PFSK-1 (cell line): ENCODE data around the gene EGFL7.

Experiments used
- FOXP2 ChIP-seq: optimal IDR thresholded peaks from 2 replicates; pipeline ENCODE3; 2011; ENCODE audit warnings: borderline replicate concordance, control low read depth, inconsistent platforms; ENCODE audit not compliant: insufficient read depth; ENCODE audit errors: extremely low read length, extremely low read depth
- POLR2AphosphoS5 ChIP-seq: IDR thresholded peaks from 2 replicates; pipeline ENCODE4 v1.6.1; 2012; ENCODE audit warnings: low read depth, mild to moderate bottlenecking, control low read depth, low read length, moderate library complexity
- SIN3A ChIP-seq: IDR thresholded peaks from 2 replicates; pipeline ENCODE4 v1.6.1; 2012; ENCODE audit warnings: mild to moderate bottlenecking, low read length, moderate library complexity, borderline replicate concordance; ENCODE audit not compliant: insufficient read depth
- TAF1 ChIP-seq: IDR thresholded peaks from 2 replicates; pipeline ENCODE4 v1.6.1; 2012; ENCODE audit warnings: low read length, control low read depth, borderline replicate concordance; ENCODE audit not compliant: insufficient read depth
- TF ChIP-seq, protein P1 (sequence below), 2 experiments: IDR thresholded peaks; 2 replicates each; pipeline versions ENCODE4 v1.6.1 to v1.8.0; 2011 to 2012; ENCODE audit warnings: low read depth in 2 of 2, low read length in 2 of 2, control low read depth in 1 of 2, inconsistent platforms in 1 of 2, mild to moderate bottlenecking in 1 of 2, moderate library complexity in 1 of 2; ENCODE audit not compliant: insufficient read depth in 1 of 2

Gene EGFL7

DNA sequence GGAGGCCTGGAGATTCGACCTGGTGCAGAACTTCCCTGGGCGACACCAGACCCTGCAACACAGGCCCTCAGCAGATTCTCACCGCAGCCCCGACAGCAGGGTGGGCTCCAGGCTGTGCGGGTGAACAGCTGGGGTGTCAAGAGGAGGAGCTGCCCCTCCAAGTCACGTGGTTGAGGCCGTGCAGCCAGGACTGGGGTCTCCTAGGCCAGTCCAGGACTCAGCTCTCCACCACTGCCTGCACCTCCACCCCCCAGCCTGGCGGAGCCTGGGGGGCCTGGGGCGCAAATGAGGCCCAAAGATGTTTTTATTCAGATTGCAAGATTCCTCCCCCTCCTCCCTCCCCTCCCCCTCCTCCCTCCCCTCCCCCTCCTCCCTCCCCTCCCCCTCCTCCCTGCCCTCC is 33.8 kb downstream of the EGFL7 start:
- TF ChIP-seq, protein P1, sequence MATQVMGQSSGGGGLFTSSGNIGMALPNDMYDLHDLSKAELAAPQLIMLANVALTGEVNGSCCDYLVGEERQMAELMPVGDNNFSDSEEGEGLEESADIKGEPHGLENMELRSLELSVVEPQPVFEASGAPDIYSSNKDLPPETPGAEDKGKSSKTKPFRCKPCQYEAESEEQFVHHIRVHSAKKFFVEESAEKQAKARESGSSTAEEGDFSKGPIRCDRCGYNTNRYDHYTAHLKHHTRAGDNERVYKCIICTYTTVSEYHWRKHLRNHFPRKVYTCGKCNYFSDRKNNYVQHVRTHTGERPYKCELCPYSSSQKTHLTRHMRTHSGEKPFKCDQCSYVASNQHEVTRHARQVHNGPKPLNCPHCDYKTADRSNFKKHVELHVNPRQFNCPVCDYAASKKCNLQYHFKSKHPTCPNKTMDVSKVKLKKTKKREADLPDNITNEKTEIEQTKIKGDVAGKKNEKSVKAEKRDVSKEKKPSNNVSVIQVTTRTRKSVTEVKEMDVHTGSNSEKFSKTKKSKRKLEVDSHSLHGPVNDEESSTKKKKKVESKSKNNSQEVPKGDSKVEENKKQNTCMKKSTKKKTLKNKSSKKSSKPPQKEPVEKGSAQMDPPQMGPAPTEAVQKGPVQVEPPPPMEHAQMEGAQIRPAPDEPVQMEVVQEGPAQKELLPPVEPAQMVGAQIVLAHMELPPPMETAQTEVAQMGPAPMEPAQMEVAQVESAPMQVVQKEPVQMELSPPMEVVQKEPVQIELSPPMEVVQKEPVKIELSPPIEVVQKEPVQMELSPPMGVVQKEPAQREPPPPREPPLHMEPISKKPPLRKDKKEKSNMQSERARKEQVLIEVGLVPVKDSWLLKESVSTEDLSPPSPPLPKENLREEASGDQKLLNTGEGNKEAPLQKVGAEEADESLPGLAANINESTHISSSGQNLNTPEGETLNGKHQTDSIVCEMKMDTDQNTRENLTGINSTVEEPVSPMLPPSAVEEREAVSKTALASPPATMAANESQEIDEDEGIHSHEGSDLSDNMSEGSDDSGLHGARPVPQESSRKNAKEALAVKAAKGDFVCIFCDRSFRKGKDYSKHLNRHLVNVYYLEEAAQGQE (IDR thresholded peaks at IDR 0.05; ENCODE audit: insufficient read depth in 1 of 2, low read depth in 2 of 2, low read length in 2 of 2) = no peak
- TF ChIP-seq FOXP2 (no peak), POLR2AphosphoS5 (no peak), TAF1 (no peak), SIN3A (no peak)

DNA sequence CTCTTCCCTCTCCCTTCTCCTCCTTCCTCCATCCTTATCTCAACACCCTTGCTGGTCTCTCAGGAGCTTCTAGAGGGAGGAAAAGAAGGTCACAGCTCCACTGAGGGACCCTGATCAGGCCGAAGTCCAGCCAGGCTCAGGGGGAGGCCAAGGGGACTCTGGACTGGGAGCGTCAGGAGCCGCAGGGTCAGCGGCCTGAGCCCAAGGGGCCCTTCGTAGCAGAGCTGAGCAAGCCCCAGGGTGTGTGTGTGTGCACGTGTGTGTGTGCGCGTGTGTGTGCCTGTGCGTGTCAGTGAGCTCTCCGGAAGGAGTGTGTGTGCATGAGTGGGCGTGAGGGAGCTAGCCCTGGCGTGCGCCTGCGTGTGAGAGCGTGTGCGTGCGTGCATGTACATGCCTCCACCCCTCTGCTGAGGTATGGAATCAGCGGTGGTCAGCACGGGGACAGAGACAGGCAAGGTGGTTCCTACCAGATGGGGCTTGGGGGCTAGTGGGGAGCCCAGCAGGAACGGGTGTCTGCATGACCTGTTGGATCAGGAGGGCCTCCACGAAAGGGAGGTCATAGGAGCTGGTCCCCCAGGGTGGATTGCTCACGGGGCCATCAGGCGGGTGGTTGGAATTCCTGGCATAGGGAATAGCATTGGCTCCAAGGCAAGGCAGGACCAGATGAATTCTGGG is 34.6 kb downstream of the EGFL7 start:
- TF ChIP-seq TAF1 (no peak), SIN3A (no peak), POLR2AphosphoS5 (no peak), FOXP2 (no peak)
- TF ChIP-seq, protein P1 (IDR thresholded peaks at IDR 0.05; ENCODE audit: insufficient read depth in 1 of 2, low read depth in 2 of 2, low read length in 2 of 2) = no peak

DNA sequence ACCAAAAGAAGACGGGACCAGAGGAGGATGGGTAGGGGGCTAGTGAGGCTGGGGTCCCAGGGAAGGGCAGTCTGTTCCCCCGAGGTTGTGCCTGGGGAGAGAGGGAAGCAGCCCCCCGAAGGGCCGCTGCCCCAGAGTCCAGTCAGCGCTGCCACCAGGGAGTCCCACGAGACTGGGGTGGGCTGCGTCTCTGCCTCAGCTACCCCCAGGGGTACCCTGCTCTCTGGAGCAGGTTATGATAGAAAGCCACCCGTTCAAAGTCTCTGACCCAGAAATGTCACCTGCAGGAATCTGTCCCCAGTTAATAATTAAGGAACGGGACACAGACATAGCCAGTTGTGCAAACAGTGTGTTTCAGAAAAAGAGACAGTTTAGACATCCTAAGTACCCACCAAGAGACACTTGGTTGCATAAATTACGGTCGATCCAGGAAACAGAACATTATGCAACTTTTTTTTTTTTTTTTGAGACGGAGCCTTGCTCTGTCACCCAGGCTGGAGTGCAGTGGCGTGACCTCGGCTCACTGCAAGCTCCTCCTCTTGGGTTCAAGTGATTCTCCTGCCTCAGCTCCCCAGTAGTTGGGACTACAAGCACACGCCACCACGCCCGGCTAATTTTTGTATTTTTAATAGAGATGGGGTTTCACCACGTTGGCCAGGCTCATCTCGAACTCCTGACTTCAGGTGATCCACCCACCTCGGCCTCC is 35.3 kb downstream of the EGFL7 start:
- TF ChIP-seq TAF1 = no peak
- no peak for TF ChIP-seq FOXP2
- TF ChIP-seq SIN3A = no peak
- TF ChIP-seq POLR2AphosphoS5 = no peak
- TF ChIP-seq, protein P1 (IDR thresholded peaks at IDR 0.05; ENCODE audit: insufficient read depth in 1 of 2, low read depth in 2 of 2, low read length in 2 of 2) = no peak

DNA sequence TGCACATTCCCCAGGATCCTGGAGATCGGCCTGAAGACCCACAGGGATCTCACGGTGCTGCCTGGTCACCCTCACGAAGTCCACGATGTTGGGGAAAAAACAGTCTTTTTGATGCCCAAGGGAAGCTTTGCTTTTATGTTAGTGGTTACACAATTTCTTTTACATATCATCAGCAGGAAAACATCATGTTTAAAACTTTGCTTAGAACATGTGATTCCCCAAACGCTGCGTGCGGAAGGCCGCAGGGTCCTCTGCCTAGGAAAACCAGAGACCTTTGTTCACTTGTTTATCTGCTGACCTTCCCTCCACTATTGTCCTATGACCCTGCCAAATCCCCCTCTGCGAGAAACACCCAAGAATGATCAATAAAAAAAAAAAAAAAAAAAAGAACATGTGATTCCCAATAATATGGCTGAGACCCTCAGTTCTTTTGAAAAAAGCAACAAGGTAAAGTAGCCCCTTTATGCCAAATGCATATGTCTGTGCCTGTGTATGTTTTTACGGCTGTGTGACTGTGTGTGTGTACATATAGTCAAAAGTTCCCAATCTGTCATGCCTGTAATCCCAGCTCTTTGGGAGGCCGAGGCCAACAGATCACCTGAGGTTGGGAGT is 36.0 kb downstream of the EGFL7 start:
- TF ChIP-seq SIN3A (no peak), POLR2AphosphoS5 (no peak), FOXP2 (no peak), TAF1 (no peak)
- TF ChIP-seq, protein P1 (IDR thresholded peaks at IDR 0.05; ENCODE audit: insufficient read depth in 1 of 2, low read depth in 2 of 2, low read length in 2 of 2) = no peak
